Activated CD4-positive, alpha-beta T cell treated with anti-CD3 and anti-CD28 coated beads, Interleukin-2, amount 50 U/mL, for 48 hours (primary cell): ENCODE results near the gene IRAK2.

ENCODE experiments used
- DNase-seq, 2 experiments: peaks; one replicate each; pipeline ENCODE4 v3.0.0-alpha.2; 2020

IRAK2 gene

GRCh38 chr3:10285272-10286132 lies 120.8 kb downstream of the IRAK2 start:
- no peak for DNase-seq

- DNase-seq, result no peak
These were observed 121.4 kb downstream of the IRAK2 start for GRCh38 chr3:10286133-10286524.

GRCh38 chr3:10286596-10287295 lies 122.0 kb downstream of the IRAK2 start:
- DNase-seq, result no peak

GRCh38 chr3:10287936-10288574 lies 123.3 kb downstream of the IRAK2 start:
- DNase-seq, result no peak

- no peak for DNase-seq
These were observed 123.8 kb downstream of the IRAK2 start for GRCh38 chr3:10288575-10288960.

- DNase-seq, result no peak
These were observed 124.4 kb downstream of the IRAK2 start for GRCh38 chr3:10289077-10289476.

GRCh38 chr3:10289787-10290355 lies 125.2 kb downstream of the IRAK2 start:
- no peak for DNase-seq

- no peak for DNase-seq
These were observed 125.9 kb downstream of the IRAK2 start for GRCh38 chr3:10290481-10291176.

GRCh38 chr3:10291641-10292040 lies 126.9 kb downstream of the IRAK2 start:
- DNase-seq, result no peak

- DNase-seq, result no peak
These were observed 128.0 kb downstream of the IRAK2 start, which contains the start of gene GHRL for GRCh38 chr3:10292505-10293419. TSS of gene GHRL (minus strand) at chr3:10292947. CDS start at chr3:10290180, 2,767 bp downstream.
